ENCODE results near the gene RABEP2. TPM values are rescaled to one million over a fixed set of nuclear protein-coding genes. Genes with fewer than 3 reads are reported as not detected.
A peak's percentile ranks its signal among the peaks of the same experiment; 100 is the strongest.

The RABEP2 gene
- total RNA-seq, 2 donors from 2014 or later, result 16.1 to 19.2 TPM

- H3K27ac ChIP-seq (ENCODE audit: low read depth, low read length), result peak overlapping the region; percentile 44
- WGBS, 2 experiments (ENCODE audit: insufficient coverage in 1 of 2, insufficient read length in 1 of 2), result 78 to 86% methylated on average over 3 to 13 of the region's 13 CpGs
- H3K4me1 Mint-ChIP-seq, result peaks cover 10% of the 10 kb centered on the region
Measured at GRCh38 chr16:28875134-28876018, 49.7 kb downstream of the RABEP2 start.

GRCh38 chr16:28874406-28874805, 50.6 kb downstream of the RABEP2 start:
- H3K4me1 ChIP-seq (ENCODE audit: control insufficient read depth, insufficient read depth, low read length), result peaks cover 3% of the 10 kb centered on the region
- no peak overlapping the region for H3K4me3 Mint-ChIP-seq
- H3K27ac Mint-ChIP-seq, result no peak overlapping the region
- H3K9me3 Mint-ChIP-seq, result no peaks in the 10 kb centered on the region
- peaks cover 25% of the 10 kb centered on the region for H3K36me3 ChIP-seq (ENCODE audit: control insufficient read depth, insufficient read depth, low read length)
- no peak overlapping the region for H3K4me3 ChIP-seq (ENCODE audit: low read length)
- H3K4me1 Mint-ChIP-seq, result peaks cover 9% of the 10 kb centered on the region
- DNase-seq, result no peak
- no peaks in the 10 kb centered on the region for H3K27me3 ChIP-seq (ENCODE audit: control insufficient read depth, insufficient read depth, low read length, poor library complexity, severe bottlenecking)
- TF ChIP-seq CTCF (conservative IDR thresholded peaks at IDR 0.05), result no peak
- no peak overlapping the region for H3K27ac ChIP-seq (ENCODE audit: low read depth, low read length)
- no peaks in the 10 kb centered on the region for H3K9me3 ChIP-seq (ENCODE audit: control insufficient read depth, low read length)
- H3K36me3 Mint-ChIP-seq (ENCODE audit: low read depth), result peaks cover 31% of the 10 kb centered on the region
- H3K9ac ChIP-seq (ENCODE audit: extremely low read depth, low read length, poor library complexity, severe bottlenecking), result no peak overlapping the region
- H3K27me3 Mint-ChIP-seq (ENCODE audit: insufficient read depth), result no peaks in the 10 kb centered on the region
- 88 to 97% methylated on average over 4 to 6 of the region's 6 CpGs for WGBS, 2 experiments (ENCODE audit: insufficient coverage in 1 of 2, insufficient read length in 1 of 2)

More at GRCh38 chr16:28875134-28876018, 49.7 kb downstream of the RABEP2 start:
- H3K36me3 ChIP-seq (ENCODE audit: control insufficient read depth, insufficient read depth, low read length), result peaks cover 16% of the 10 kb centered on the region
- H3K9ac ChIP-seq (ENCODE audit: extremely low read depth, low read length, poor library complexity, severe bottlenecking), result no peak overlapping the region
- no peak overlapping the region for H3K4me3 ChIP-seq (ENCODE audit: low read length)
- Mint-ChIP-seq H3K27me3 (ENCODE audit: insufficient read depth) (peaks cover 3% of the 10 kb centered on the region), H3K9me3 (no peaks in the 10 kb centered on the region), H3K27ac (no peak overlapping the region), H3K36me3 (ENCODE audit: low read depth) (peaks cover 22% of the 10 kb centered on the region), H3K4me3 (no peak overlapping the region)
- no peak for TF ChIP-seq CTCF (conservative IDR thresholded peaks at IDR 0.05)
- no peaks in the 10 kb centered on the region for H3K9me3 ChIP-seq (ENCODE audit: control insufficient read depth, low read length)
- H3K4me1 ChIP-seq (ENCODE audit: control insufficient read depth, insufficient read depth, low read length), result peaks cover 3% of the 10 kb centered on the region
- peaks cover 1% of the 10 kb centered on the region for H3K27me3 ChIP-seq (ENCODE audit: control insufficient read depth, insufficient read depth, low read length, poor library complexity, severe bottlenecking)
- no peak for DNase-seq

GRCh38 chr16:28873543-28874201, 51.4 kb downstream of the RABEP2 start:
- peaks cover 3% of the 10 kb centered on the region for H3K4me1 Mint-ChIP-seq
- H3K36me3 Mint-ChIP-seq (ENCODE audit: low read depth), result peaks cover 38% of the 10 kb centered on the region
- DNase-seq, result peak; percentile 85
- Histone ChIP-seq H3K4me3 (ENCODE audit: low read length) (no peak overlapping the region), H3K4me1 (ENCODE audit: control insufficient read depth, insufficient read depth, low read length) (peaks cover 3% of the 10 kb centered on the region), H3K27me3 (ENCODE audit: control insufficient read depth, insufficient read depth, low read length, poor library complexity, severe bottlenecking) (no peaks in the 10 kb centered on the region), H3K9me3 (ENCODE audit: control insufficient read depth, low read length) (no peaks in the 10 kb centered on the region), H3K9ac (ENCODE audit: extremely low read depth, low read length, poor library complexity, severe bottlenecking) (no peak overlapping the region), H3K36me3 (ENCODE audit: control insufficient read depth, insufficient read depth, low read length) (peaks cover 33% of the 10 kb centered on the region), H3K27ac (ENCODE audit: low read depth, low read length) (no peak overlapping the region)
- no peaks in the 10 kb centered on the region for H3K9me3 Mint-ChIP-seq
- no peaks in the 10 kb centered on the region for H3K27me3 Mint-ChIP-seq (ENCODE audit: insufficient read depth)
- 94 to 99% methylated on average over 10 to 16 of the region's 18 CpGs for WGBS, 2 experiments (ENCODE audit: insufficient coverage in 1 of 2, insufficient read length in 1 of 2)
- H3K27ac Mint-ChIP-seq, result no peak overlapping the region
- H3K4me3 Mint-ChIP-seq, result no peak overlapping the region
- peak; percentile 88 for TF ChIP-seq CTCF (conservative IDR thresholded peaks at IDR 0.05)

All from endodermal cell (in vitro differentiated cells).